ENCODE data around the gene SKIDA1.

- TF ChIP-seq SUZ12 (IDR thresholded peaks at IDR 0.05): no peak
- TF ChIP-seq ARNT (IDR thresholded peaks at IDR 0.05): no peak
- no peak for TF ChIP-seq ELF4 (IDR thresholded peaks at IDR 0.05)
- no peak for TF ChIP-seq SP1 (IDR thresholded peaks at IDR 0.05)
- no peak for TF ChIP-seq TARDBP (IDR thresholded peaks at IDR 0.05)
- TF ChIP-seq FOXA1 (IDR thresholded peaks at IDR 0.05): no peak
- TF ChIP-seq HDGF (IDR thresholded peaks at IDR 0.05; ENCODE audit: borderline replicate concordance): no peak
- TF ChIP-seq CTBP1 (IDR thresholded peaks at IDR 0.05; ENCODE audit: borderline replicate concordance): no peak
- TF ChIP-seq NFRKB (IDR thresholded peaks at IDR 0.05): no peak
- no peak for TF ChIP-seq FOXM1 (IDR thresholded peaks at IDR 0.05; ENCODE audit: borderline replicate concordance)
Observed at GRCh38 chr10:21488246-21488956, 37.1 kb downstream of the SKIDA1 start.

All from HEK293T (cell line).